Nephron (organoid): Measurements from ENCODE around the gene FBXL3.
A peak's percentile ranks its signal among the peaks of the same experiment; 100 is the strongest.
"Not testable (repeated sequence)": the region's sequence is repeated elsewhere in the genome, so short reads cannot be mapped to it uniquely, and the experiment has no call there.

Experiments used
- H3K27ac Mint-ChIP-seq, 3 experiments: 2 replicates each; pipeline ENCODE4 v1.8.0; 2020; ENCODE audit warnings: mixed read lengths in 3 of 3, mild to moderate bottlenecking in 2 of 3, moderate library complexity in 1 of 3
- H3K27me3 Mint-ChIP-seq: 2 replicates; pipeline ENCODE4 v1.8.0; 2021; ENCODE audit warnings: low read depth, mild to moderate bottlenecking, moderate library complexity, mixed read lengths
- H3K36me3 Mint-ChIP-seq: 2 replicates; pipeline ENCODE4 v1.8.0; 2020; ENCODE audit warnings: low read depth, mixed read lengths
- H3K4me1 Mint-ChIP-seq: 2 replicates; pipeline ENCODE4 v1.8.0; 2020; ENCODE audit warnings: mixed read lengths
- H3K4me3 Mint-ChIP-seq, 3 experiments: 2 replicates each; pipeline ENCODE4 v1.8.0; 2020; ENCODE audit warnings: mild to moderate bottlenecking in 3 of 3, mixed read lengths in 3 of 3, moderate library complexity in 2 of 3
- H3K9me3 Mint-ChIP-seq: 2 replicates; pipeline ENCODE4 v1.8.0; 2020; ENCODE audit warnings: mixed read lengths
- CTCF ChIP-seq, 3 experiments: fragments of 200-600 bp; sonication (generic); IDR thresholded peaks; one replicate each; pipeline ENCODE4 v1.5.0; 2021; ENCODE audit warnings: antibody characterized with exemption in 3 of 3; ENCODE audit not compliant: unreplicated experiment in 3 of 3

Gene FBXL3

GRCh38 chr13:77014906-77015685 is 11.9 kb downstream of the FBXL3 start:
- H3K4me1 Mint-ChIP-seq: peaks cover 4% of the 10 kb centered on the region
- no peak for TF ChIP-seq CTCF (IDR thresholded peaks at IDR 0.05; ENCODE audit: unreplicated experiment in 3 of 3)
- H3K36me3 Mint-ChIP-seq: peaks cover 73% of the 10 kb centered on the region
- no peaks in the 10 kb centered on the region for H3K27me3 Mint-ChIP-seq
- no peak overlapping the region for H3K27ac Mint-ChIP-seq
- no peak overlapping the region for H3K4me3 Mint-ChIP-seq
- H3K9me3 Mint-ChIP-seq: no peaks in the 10 kb centered on the region

GRCh38 chr13:77013853-77014542 is 13.0 kb downstream of the FBXL3 start:
- no peak for TF ChIP-seq CTCF (IDR thresholded peaks at IDR 0.05; ENCODE audit: unreplicated experiment in 3 of 3)
- H3K9me3 Mint-ChIP-seq: no peaks in the 10 kb centered on the region
- H3K4me1 Mint-ChIP-seq: peaks cover 2% of the 10 kb centered on the region
- no peaks in the 10 kb centered on the region for H3K27me3 Mint-ChIP-seq
- H3K4me3 Mint-ChIP-seq: no peak overlapping the region
- peaks cover 84% of the 10 kb centered on the region for H3K36me3 Mint-ChIP-seq
- no peak overlapping the region for H3K27ac Mint-ChIP-seq

- not testable (repeated sequence) for H3K4me1 Mint-ChIP-seq, H3K4me3 Mint-ChIP-seq, H3K9me3 Mint-ChIP-seq, H3K27me3 Mint-ChIP-seq, H3K27ac Mint-ChIP-seq
- peaks cover 60% of the 10 kb centered on the region for H3K36me3 Mint-ChIP-seq
These were observed 17.2 kb downstream of the FBXL3 start for GRCh38 chr13:77009719-77010118.

- TF ChIP-seq CTCF (IDR thresholded peaks at IDR 0.05; ENCODE audit: unreplicated experiment in 3 of 3): no peak
- Mint-ChIP-seq H3K27me3 (no peaks in the 10 kb centered on the region), H3K27ac (no peak overlapping the region), H3K4me3 (no peak overlapping the region), H3K9me3 (no peaks in the 10 kb centered on the region), H3K36me3 (peaks cover 58% of the 10 kb centered on the region), H3K4me1 (no peaks in the 10 kb centered on the region)
These were observed 17.9 kb downstream of the FBXL3 start for GRCh38 chr13:77009011-77009410.

GRCh38 chr13:77008337-77008736 is 18.6 kb downstream of the FBXL3 start:
- not testable (repeated sequence) for H3K4me3 Mint-ChIP-seq, H3K9me3 Mint-ChIP-seq, H3K4me1 Mint-ChIP-seq, H3K27ac Mint-ChIP-seq, H3K27me3 Mint-ChIP-seq
- H3K36me3 Mint-ChIP-seq: peaks cover 52% of the 10 kb centered on the region

- peaks cover 12% of the 10 kb centered on the region for H3K4me1 Mint-ChIP-seq
- H3K4me3 Mint-ChIP-seq: no peak overlapping the region
- no peaks in the 10 kb centered on the region for H3K9me3 Mint-ChIP-seq
- H3K36me3 Mint-ChIP-seq: peaks cover 44% of the 10 kb centered on the region
- H3K27me3 Mint-ChIP-seq: no peaks in the 10 kb centered on the region
- TF ChIP-seq CTCF (IDR thresholded peaks at IDR 0.05; ENCODE audit: unreplicated experiment in 3 of 3): peak; percentile 55 to 65 (median 56)
- H3K27ac Mint-ChIP-seq: peak overlapping the region in 1 of 3 experiments; percentile 13
These were observed 24.3 kb downstream of the FBXL3 start for GRCh38 chr13:77002590-77003190.
